ENCODE data around the gene SLC25A25.
"Not testable (repeated sequence)": the region's sequence is repeated elsewhere in the genome, so short reads cannot be mapped to it uniquely, and the experiment has no call there.

Gene SLC25A25

GRCh38 chr9:128067645-128068385, at the start of gene SLC25A25:
Gene SLC25A25 (plus strand): TSS chr9:128068232. CDS start chr9:128068320, 88 bp downstream.
- peak; percentile 100 for DNase-seq (ENCODE audit: low read depth)

GRCh38 chr9:128020692-128021091, 47.3 kb upstream of the SLC25A25 start:
- no peak for DNase-seq (ENCODE audit: low read depth)

- DNase-seq (ENCODE audit: low read depth): no peak
Observed at GRCh38 chr9:128021098-128021497, 46.9 kb upstream of the SLC25A25 start.

- no peak for DNase-seq (ENCODE audit: low read depth)
Observed at GRCh38 chr9:128022886-128023285, 45.1 kb upstream of the SLC25A25 start.

- not testable (repeated sequence) for DNase-seq (ENCODE audit: low read depth)
Observed at GRCh38 chr9:128023671-128024070, 44.4 kb upstream of the SLC25A25 start.

GRCh38 chr9:128024761-128025308, 43.2 kb upstream of the SLC25A25 start:
- DNase-seq (ENCODE audit: low read depth): no peak

- DNase-seq (ENCODE audit: low read depth): no peak
Observed at GRCh38 chr9:128025736-128026135, 42.3 kb upstream of the SLC25A25 start.

GRCh38 chr9:128026255-128026772, 41.7 kb upstream of the SLC25A25 start:
- DNase-seq (ENCODE audit: low read depth): peak; percentile 63

- DNase-seq (ENCODE audit: low read depth): no peak
Observed at GRCh38 chr9:128026773-128027541, 41.1 kb upstream of the SLC25A25 start.

- DNase-seq (ENCODE audit: low read depth): no peak
Observed at GRCh38 chr9:128027705-128028104, 40.3 kb upstream of the SLC25A25 start.

- DNase-seq (ENCODE audit: low read depth): no peak
Observed at GRCh38 chr9:128033609-128034008, 34.4 kb upstream of the SLC25A25 start.

- DNase-seq (ENCODE audit: low read depth): no peak
Observed at GRCh38 chr9:128034821-128035652, 33.0 kb upstream of the SLC25A25 start.

- not testable (repeated sequence) for DNase-seq (ENCODE audit: low read depth)
Observed at GRCh38 chr9:128036522-128036921, 31.5 kb upstream of the SLC25A25 start.

- DNase-seq (ENCODE audit: low read depth): not testable (repeated sequence)
Observed at GRCh38 chr9:128040783-128041182, 27.2 kb upstream of the SLC25A25 start.

- DNase-seq (ENCODE audit: low read depth): no peak
Observed at GRCh38 chr9:128042043-128042442, 26.0 kb upstream of the SLC25A25 start.

GRCh38 chr9:128043467-128043868, 24.6 kb upstream of the SLC25A25 start:
- no peak for DNase-seq (ENCODE audit: low read depth)

- DNase-seq (ENCODE audit: low read depth): not testable (repeated sequence)
Observed at GRCh38 chr9:128045409-128045808, 22.6 kb upstream of the SLC25A25 start.

- no peak for DNase-seq (ENCODE audit: low read depth)
Observed at GRCh38 chr9:128045831-128046230, 22.2 kb upstream of the SLC25A25 start.

- DNase-seq (ENCODE audit: low read depth): no peak
Observed at GRCh38 chr9:128047231-128047630, 20.8 kb upstream of the SLC25A25 start.

GRCh38 chr9:128048663-128049062, 19.4 kb upstream of the SLC25A25 start:
- DNase-seq (ENCODE audit: low read depth): no peak

- DNase-seq (ENCODE audit: low read depth): no peak
Observed at GRCh38 chr9:128049843-128050242, 18.2 kb upstream of the SLC25A25 start.
